Measurements from ENCODE around the gene INTS11.

INTS11 gene

DNA sequence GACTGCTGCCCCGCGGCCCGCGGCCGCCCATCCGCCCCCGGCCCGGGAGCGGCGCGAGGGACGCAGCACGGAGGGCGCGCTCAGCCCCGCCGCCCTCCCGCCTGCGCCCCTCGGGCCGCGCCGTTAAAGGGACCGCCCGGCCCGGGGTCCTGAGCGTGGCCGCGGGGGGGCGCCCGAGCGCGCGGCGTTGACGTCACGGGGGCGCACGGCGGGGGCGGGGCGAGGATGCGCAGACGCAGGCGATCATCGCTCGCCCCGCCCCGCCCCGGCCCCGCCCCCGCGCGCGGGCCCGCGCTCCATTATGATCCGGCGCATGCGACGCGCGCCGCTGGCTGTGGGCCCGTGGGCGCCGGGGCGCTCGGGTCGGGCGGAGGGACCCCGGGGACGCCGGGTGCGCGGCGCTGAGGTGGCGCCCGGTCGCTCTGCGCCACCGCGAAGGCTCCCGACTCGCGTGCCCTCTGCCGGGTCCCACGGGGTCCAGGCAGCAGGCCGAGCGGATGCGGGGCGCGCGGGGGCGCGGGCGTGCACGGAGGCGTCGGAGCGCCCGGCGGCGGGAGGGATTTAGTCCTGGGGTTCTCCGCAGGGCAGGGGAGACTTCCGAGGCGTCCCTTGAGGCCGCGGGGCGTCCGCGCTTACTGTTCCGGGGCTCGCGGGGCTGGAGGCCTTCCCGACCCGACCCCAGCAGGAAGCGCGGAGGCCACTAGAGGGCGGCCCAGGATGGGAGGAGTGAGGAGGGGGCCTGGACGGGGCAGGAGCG lies 25.0 kb upstream of the INTS11 start, which contains the start of gene DVL1:
Gene DVL1, minus strand, starts transcription at position 163 of the 757 bp plus-strand sequence. CDS start 353 bp downstream, outside the sequence.
- Histone ChIP-seq H3K9me3 (ENCODE audit: control insufficient read depth, low read length) (no peaks in the 10 kb centered on the region), H3K4me1 (no peaks in the 10 kb centered on the region)
- TF ChIP-seq CTCF (IDR thresholded peaks at IDR 0.05): peak; percentile 27

GRCh38 chr1:1348420-1349255 lies 24.2 kb upstream of the INTS11 start:
- Histone ChIP-seq H3K4me2 (ENCODE audit: low read length) (peak overlapping the region; percentile 89), H3K27ac (peak overlapping the region; percentile 66), H2AFZ (no peak overlapping the region), H3K36me3 (ENCODE audit: control insufficient read depth, insufficient read depth, low read length) (no peaks in the 10 kb centered on the region), H3K4me1 (no peaks in the 10 kb centered on the region), H3K9ac (no peak overlapping the region), H3K4me3 (ENCODE audit: low read depth, low read length) (peak overlapping the region; percentile 60), H3K9me3 (ENCODE audit: control insufficient read depth, low read length) (no peaks in the 10 kb centered on the region), H3K79me2 (peaks cover 19% of the 10 kb centered on the region), H3K27me3 (ENCODE audit: control insufficient read depth, insufficient read depth, low read length) (no peaks in the 10 kb centered on the region)
- no peak for TF ChIP-seq CTCF (IDR thresholded peaks at IDR 0.05)

More for the DNA sequence above, 25.0 kb upstream of the INTS11 start, which contains the start of gene DVL1:
- peak within 1 kb of the TSS; percentile 66 for H3K27ac ChIP-seq
- H3K4me2 ChIP-seq (ENCODE audit: low read length): peak within 1 kb of the TSS; percentile 89
- H3K36me3 ChIP-seq (ENCODE audit: control insufficient read depth, insufficient read depth, low read length): no peaks in the 10 kb centered on the region
- H3K27me3 ChIP-seq (ENCODE audit: control insufficient read depth, insufficient read depth, low read length): no peaks in the 10 kb centered on the region
- peak within 1 kb of the TSS; percentile 62 for H3K4me3 ChIP-seq (ENCODE audit: low read depth, low read length)
- H3K79me2 ChIP-seq: peaks cover 18% of the 10 kb centered on the region
- no peak within 1 kb of the TSS for H3K9ac ChIP-seq
- peak within 1 kb of the TSS; percentile 74 for H2AFZ ChIP-seq

- Histone ChIP-seq H3K4me3 (ENCODE audit: low read depth, low read length) (peak overlapping the region; percentile 60), H3K4me1 (no peaks in the 10 kb centered on the region), H3K4me2 (ENCODE audit: low read length) (peak overlapping the region; percentile 89), H3K36me3 (ENCODE audit: control insufficient read depth, insufficient read depth, low read length) (no peaks in the 10 kb centered on the region), H3K27ac (peak overlapping the region; percentile 66), H3K27me3 (ENCODE audit: control insufficient read depth, insufficient read depth, low read length) (no peaks in the 10 kb centered on the region), H2AFZ (peak overlapping the region; percentile 29), H3K9ac (no peak overlapping the region), H3K79me2 (peaks cover 22% of the 10 kb centered on the region), H3K9me3 (ENCODE audit: control insufficient read depth, low read length) (no peaks in the 10 kb centered on the region)
- TF ChIP-seq CTCF (IDR thresholded peaks at IDR 0.05): no peak
These were observed 23.4 kb upstream of the INTS11 start for GRCh38 chr1:1347663-1348419.

- no peaks in the 10 kb centered on the region for H3K4me1 ChIP-seq
- H3K9ac ChIP-seq: no peak overlapping the region
- no peaks in the 10 kb centered on the region for H3K9me3 ChIP-seq (ENCODE audit: control insufficient read depth, low read length)
- H3K4me2 ChIP-seq (ENCODE audit: low read length): peak overlapping the region; percentile 89
- no peak overlapping the region for H2AFZ ChIP-seq
- no peaks in the 10 kb centered on the region for H3K27me3 ChIP-seq (ENCODE audit: control insufficient read depth, insufficient read depth, low read length)
- TF ChIP-seq CTCF (IDR thresholded peaks at IDR 0.05): no peak
- no peaks in the 10 kb centered on the region for H3K36me3 ChIP-seq (ENCODE audit: control insufficient read depth, insufficient read depth, low read length)
- peak overlapping the region; percentile 66 for H3K27ac ChIP-seq
- H3K4me3 ChIP-seq (ENCODE audit: low read depth, low read length): peak overlapping the region; percentile 60
- peaks cover 22% of the 10 kb centered on the region for H3K79me2 ChIP-seq
These were observed 22.7 kb upstream of the INTS11 start for GRCh38 chr1:1347026-1347595.

All from parathyroid adenoma (tissue), 2 donors.